Measurements from ENCODE around the gene ZNF507. TPM values are rescaled to one million over a fixed set of nuclear protein-coding genes. Genes with fewer than 3 reads are reported as not detected.

Gene ZNF507
- total and polyA plus RNA-seq, 9 of the 15 experiments (the other 6 are each of a cell fraction or from before 2014, with no cell fraction given): 2.9 to 25.0 (median 10.4) TPM

DNA sequence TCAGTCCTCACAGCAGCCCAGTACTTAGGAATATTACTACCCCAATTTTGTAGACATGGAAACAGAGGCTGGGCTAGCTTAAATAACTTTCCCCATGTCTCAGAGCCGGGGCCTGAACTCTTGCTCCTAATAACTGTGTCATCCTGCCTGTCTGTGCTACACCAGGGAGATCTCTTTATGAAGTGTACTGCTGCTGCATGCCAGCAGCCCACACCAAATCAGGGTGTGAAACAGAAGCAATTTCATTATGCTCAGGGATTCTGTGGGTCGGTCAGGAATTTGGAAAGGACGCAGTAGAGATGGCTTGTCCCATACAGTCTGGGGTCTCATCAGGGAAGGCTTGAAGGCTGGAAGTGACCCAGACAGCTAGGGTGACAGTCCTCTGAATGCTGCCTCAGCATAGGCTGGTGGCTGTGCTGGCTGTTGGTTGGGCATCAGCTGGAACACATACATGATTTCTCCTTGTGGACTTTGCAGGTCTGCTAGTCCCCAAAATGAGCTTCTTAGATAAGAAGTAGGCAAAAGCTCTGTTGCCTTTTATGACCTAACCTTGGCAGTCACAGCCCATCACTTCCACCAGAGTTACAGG, 22.6 kb downstream of the ZNF507 start:
- Histone ChIP-seq H3K4me1 (replicated peaks in 1 of 2; ENCODE audit: control insufficient read depth in 2 of 2, insufficient read depth in 2 of 2, low read length in 2 of 2) (peaks cover 4 to 27% of the 10 kb centered on the region in 2 experiments; a peak in 4 of 5 replicates), H3K27ac (ENCODE audit: extremely low read depth, low read depth, low read length) (peak overlapping the region; percentile 57), H3K27me3 (ENCODE audit: control insufficient read depth in 2 of 2, insufficient read depth in 2 of 2, low read length in 2 of 2) (no peaks in the 10 kb centered on the region), H3K36me3 (ENCODE audit: control insufficient read depth, insufficient read depth, low read length) (peaks cover 80% of the 10 kb centered on the region), H3K9me1 (ENCODE audit: control insufficient read depth, insufficient read depth, low read length) (no peaks in the 10 kb centered on the region), H3K9ac (ENCODE audit: insufficient read depth in 1 of 2, low read depth in 2 of 2, low read length in 2 of 2) (peak overlapping the region in 1 of 2 experiments; percentile 70; a peak in 1 of 4 replicates), H2AFZ (ENCODE audit: low read depth, low read length) (no peak overlapping the region), H3K79me2 (ENCODE audit: control insufficient read depth, insufficient read depth, low read length) (peaks cover 70% of the 10 kb centered on the region), H3K9me3 (replicated peaks; ENCODE audit: control insufficient read depth, insufficient read depth, low read depth, low read length) (peaks cover 9% of the 10 kb centered on the region), H4K20me1 (replicated peaks; ENCODE audit: control insufficient read depth, insufficient read depth, low read length) (no peaks in the 10 kb centered on the region), H3K4me2 (ENCODE audit: insufficient read depth, low read length) (no peak overlapping the region), H3K4me3 (no peak overlapping the region)
- 81% methylated on average over 3 of the region's 3 CpGs for WGBS (ENCODE audit: insufficient coverage, low coverage, missing lambda C conversion rate)
- ChIA-PET CTCF (ENCODE audit: low intra/inter-chr PET ratio) (no interaction called here), POLR2A (interaction anchor here (1.0 to 1.5 kb wide), 6 partner anchors 8 to 46 kb away, joined by 3 to 6 read pairs (median 3); no protein-coding TSS in a partner anchor)
- intact Hi-C loops (cut with micrococcal nuclease): no loop called here
- TF ChIP-seq SMARCE1 (IDR thresholded peaks at IDR 0.05) (no peak), SP2 (IDR thresholded peaks at IDR 0.05; ENCODE audit: extremely low read depth, low read depth, low read length, poor library complexity, severe bottlenecking) (no peak), TBL1XR1 (IDR thresholded peaks at IDR 0.05; ENCODE audit: low read length in 2 of 2) (no peak), ZKSCAN3 (CRISPR knock-in tag; IDR thresholded peaks at IDR 0.05) (no peak), EGR1 (conservative IDR thresholded peaks at IDR 0.05) (no peak), KAT2B (IDR thresholded peaks at IDR 0.05; ENCODE audit: low read depth, low read length) (no peak), TCF7 (IDR thresholded peaks at IDR 0.05; ENCODE audit: borderline replicate concordance) (no peak), RFX1 (IDR thresholded peaks at IDR 0.05) (no peak), ZNF778 (CRISPR knock-in tag; IDR thresholded peaks at IDR 0.05) (no peak), ARNT (IDR thresholded peaks at IDR 0.05) (no peak), PTBP1 (IDR thresholded peaks at IDR 0.05; ENCODE audit: low read depth, low read length) (no peak), BACH1 (tag; IDR thresholded peaks at IDR 0.05) (no peak), TGIF2 (CRISPR knock-in tag; IDR thresholded peaks at IDR 0.05) (no peak), BHLHE40 (IDR thresholded peaks at IDR 0.05; ENCODE audit: low read length) (no peak)
- TF ChIP-seq, protein P1, sequence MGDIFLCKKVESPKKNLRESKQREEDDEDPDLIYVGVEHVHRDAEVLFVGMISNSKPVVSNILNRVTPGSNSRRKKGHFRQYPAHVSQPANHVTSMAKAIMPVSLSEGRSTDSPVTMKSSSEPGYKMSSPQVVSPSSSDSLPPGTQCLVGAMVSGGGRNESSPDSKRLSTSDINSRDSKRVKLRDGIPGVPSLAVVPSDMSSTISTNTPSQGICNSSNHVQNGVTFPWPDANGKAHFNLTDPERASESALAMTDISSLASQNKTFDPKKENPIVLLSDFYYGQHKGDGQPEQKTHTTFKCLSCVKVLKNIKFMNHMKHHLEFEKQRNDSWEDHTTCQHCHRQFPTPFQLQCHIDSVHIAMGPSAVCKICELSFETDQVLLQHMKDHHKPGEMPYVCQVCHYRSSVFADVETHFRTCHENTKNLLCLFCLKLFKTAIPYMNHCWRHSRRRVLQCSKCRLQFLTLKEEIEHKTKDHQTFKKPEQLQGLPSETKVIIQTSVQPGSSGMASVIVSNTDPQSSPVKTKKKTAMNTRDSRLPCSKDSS (IDR thresholded peaks at IDR 0.05; ENCODE audit: low read depth, partially characterized antibody): no peak
- TF ChIP-seq, protein P2, sequence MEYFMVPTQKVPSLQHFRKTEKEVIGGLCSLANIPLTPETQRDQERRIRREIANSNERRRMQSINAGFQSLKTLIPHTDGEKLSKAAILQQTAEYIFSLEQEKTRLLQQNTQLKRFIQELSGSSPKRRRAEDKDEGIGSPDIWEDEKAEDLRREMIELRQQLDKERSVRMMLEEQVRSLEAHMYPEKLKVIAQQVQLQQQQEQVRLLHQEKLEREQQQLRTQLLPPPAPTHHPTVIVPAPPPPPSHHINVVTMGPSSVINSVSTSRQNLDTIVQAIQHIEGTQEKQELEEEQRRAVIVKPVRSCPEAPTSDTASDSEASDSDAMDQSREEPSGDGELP (CRISPR knock-in tag; IDR thresholded peaks at IDR 0.05; ENCODE audit: borderline replicate concordance): no peak
- TF ChIP-seq, protein P3, sequence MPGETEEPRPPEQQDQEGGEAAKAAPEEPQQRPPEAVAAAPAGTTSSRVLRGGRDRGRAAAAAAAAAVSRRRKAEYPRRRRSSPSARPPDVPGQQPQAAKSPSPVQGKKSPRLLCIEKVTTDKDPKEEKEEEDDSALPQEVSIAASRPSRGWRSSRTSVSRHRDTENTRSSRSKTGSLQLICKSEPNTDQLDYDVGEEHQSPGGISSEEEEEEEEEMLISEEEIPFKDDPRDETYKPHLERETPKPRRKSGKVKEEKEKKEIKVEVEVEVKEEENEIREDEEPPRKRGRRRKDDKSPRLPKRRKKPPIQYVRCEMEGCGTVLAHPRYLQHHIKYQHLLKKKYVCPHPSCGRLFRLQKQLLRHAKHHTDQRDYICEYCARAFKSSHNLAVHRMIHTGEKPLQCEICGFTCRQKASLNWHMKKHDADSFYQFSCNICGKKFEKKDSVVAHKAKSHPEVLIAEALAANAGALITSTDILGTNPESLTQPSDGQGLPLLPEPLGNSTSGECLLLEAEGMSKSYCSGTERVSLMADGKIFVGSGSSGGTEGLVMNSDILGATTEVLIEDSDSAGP (CRISPR knock-in tag; IDR thresholded peaks at IDR 0.05): no peak
- in situ Hi-C loops (cut with MboI): no loop called here
- DNase-seq (ENCODE audit: extremely low read depth in 1 of 4, low spot score in 3 of 4): no peak
- peak; percentile 60 for ATAC-seq
- no peak for FAIRE-seq
- BruUV-seq (replicated peaks): no TSS peak
